ENCODE data around the gene VEPH1. TPM values are rescaled to one million over a fixed set of nuclear protein-coding genes. Genes with fewer than 3 reads are reported as not detected.

Gene VEPH1
- total RNA-seq (2014; rRNA removed) (11.5 and 27.3 TPM in 2 replicates), Bru-seq, nascent RNA (percentile 64 among the genes with signal in this experiment), BruChase-seq, experiment 1, labeled RNA remaining after a 6-hour chase (percentile 49 among the genes with signal in this experiment), BruChase-seq, experiment 2, labeled RNA remaining after a 2-hour chase (percentile 55 among the genes with signal in this experiment)
- long read RNA-seq, partial matches to known transcripts = 3 of 29 reads
- long read RNA-seq, other reads (novel, unspliced or antisense) = 20 of 29 reads

DNA sequence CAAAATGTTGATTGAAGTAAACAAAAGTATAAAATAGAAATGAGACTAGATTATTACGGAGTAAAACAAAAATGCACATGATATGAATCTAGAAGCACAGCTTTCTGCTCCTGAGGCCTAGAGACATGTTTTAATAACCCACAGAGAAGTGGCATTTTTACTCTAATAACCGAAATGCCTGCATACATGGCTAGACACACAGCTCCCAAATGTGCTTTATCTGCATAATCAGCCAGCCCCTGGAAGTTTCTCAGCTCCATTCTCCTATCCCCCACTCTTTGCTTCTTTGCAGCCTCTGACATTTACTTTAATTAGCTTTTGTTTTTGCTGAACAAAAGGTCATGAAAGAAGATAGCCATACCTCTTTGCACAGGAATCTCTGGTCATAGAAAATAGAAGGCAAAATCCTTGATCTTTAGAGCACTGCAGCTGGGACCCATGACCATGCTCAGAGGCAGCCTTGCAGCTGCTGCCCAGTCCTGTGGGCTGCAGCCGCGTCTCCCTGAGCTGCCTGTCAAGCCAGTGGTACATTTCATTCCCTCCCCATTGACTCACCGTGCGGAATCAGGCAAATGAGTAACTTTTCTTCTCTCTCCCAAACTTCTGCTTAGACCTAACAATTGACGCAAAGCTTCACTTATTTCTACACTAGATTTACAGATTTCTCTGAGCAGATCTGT is at the start of gene VEPH1:
TSS of gene VEPH1 (minus strand) at position 501 of the 680 bp plus-strand sequence. CDS start 8,067 bp downstream, outside the sequence.
- DNase-seq = no peak
- POLR2A ChIA-PET (ENCODE audit: unreplicated experiment) = no interaction called here
- no peaks in the 10 kb centered on the region for H3K27me3 ChIP-seq (ENCODE audit: low read length)

DNA sequence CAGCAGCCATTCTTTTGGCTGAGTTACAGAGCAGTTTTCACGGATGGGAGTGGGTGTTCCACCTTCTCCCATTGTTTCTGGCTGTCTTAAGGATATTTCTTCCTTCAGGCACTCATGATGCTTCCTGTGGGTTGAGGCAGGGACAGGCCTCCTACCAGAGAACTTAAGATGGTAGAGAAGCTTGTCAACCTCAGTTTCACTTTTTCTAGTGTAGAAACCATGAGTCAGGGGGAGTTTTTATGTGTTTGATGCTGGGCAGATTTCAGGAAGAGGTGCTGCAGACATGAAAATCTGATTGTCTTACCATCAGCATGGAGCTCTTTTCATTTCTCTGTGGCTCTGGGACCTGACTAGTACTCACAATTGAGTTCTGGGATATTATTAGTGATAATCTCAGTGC is 48.7 kb upstream of the VEPH1 start:
- intact Hi-C loops (cut with micrococcal nuclease) = no loop called here
- Histone ChIP-seq H3K4me2 (ENCODE audit: low read length) (no peak overlapping the region), H4K20me1 (ENCODE audit: low read length) (no peaks in the 10 kb centered on the region), H3F3A (ENCODE audit: low read length, unreplicated experiment) (no peaks in the 10 kb centered on the region), H3K27me3 (ENCODE audit: low read length) (no peaks in the 10 kb centered on the region), H3K9ac (ENCODE audit: low read length) (no peak overlapping the region), H3K79me2 (ENCODE audit: low read length) (no peaks in the 10 kb centered on the region), H3K27ac (ENCODE audit: low read length) (no peak overlapping the region), H3K36me3 (ENCODE audit: low read depth, low read length) (no peaks in the 10 kb centered on the region), H3K9me2 (replicated peaks; ENCODE audit: low read length) (no peaks in the 10 kb centered on the region), H3K4me1 (ENCODE audit: insufficient read depth, low read length) (no peaks in the 10 kb centered on the region), H2AFZ (ENCODE audit: low read length) (no peak overlapping the region), H3K4me3 (ENCODE audit: low read length) (no peak overlapping the region), H3K9me3 (ENCODE audit: low read length) (no peaks in the 10 kb centered on the region)
- ChIA-PET CTCF (no interaction called here), POLR2A (ENCODE audit: unreplicated experiment) (no interaction called here)
- no TSS peak for BruUV-seq (replicated peaks)
- TF ChIP-seq EZH2phosphoT487 (IDR thresholded peaks at IDR 0.05; ENCODE audit: borderline replicate concordance, low read length) = no peak
- TF ChIP-seq EZH2 (IDR thresholded peaks at IDR 0.05; ENCODE audit: low read length, unreplicated experiment) = no peak
- TF ChIP-seq, protein P1, sequence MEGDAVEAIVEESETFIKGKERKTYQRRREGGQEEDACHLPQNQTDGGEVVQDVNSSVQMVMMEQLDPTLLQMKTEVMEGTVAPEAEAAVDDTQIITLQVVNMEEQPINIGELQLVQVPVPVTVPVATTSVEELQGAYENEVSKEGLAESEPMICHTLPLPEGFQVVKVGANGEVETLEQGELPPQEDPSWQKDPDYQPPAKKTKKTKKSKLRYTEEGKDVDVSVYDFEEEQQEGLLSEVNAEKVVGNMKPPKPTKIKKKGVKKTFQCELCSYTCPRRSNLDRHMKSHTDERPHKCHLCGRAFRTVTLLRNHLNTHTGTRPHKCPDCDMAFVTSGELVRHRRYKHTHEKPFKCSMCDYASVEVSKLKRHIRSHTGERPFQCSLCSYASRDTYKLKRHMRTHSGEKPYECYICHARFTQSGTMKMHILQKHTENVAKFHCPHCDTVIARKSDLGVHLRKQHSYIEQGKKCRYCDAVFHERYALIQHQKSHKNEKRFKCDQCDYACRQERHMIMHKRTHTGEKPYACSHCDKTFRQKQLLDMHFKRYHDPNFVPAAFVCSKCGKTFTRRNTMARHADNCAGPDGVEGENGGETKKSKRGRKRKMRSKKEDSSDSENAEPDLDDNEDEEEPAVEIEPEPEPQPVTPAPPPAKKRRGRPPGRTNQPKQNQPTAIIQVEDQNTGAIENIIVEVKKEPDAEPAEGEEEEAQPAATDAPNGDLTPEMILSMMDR (conservative IDR thresholded peaks at IDR 0.05; ENCODE audit: low read depth, low read length) = no peak
- no peak for DNase-seq
- no peak for ATAC-seq

More for the DNA sequence above, at the start of gene VEPH1:
- intact Hi-C loops (cut with micrococcal nuclease) = no loop called here
- H3K9me2 ChIP-seq (replicated peaks; ENCODE audit: low read length) = 0 out of 2 replicates have a peak, but pooled peaks cover 3% of the 10 kb centered on the region
- no TSS peak for BruUV-seq (replicated peaks)
- H2AFZ ChIP-seq (ENCODE audit: low read length) = no peak within 1 kb of the TSS
- peaks cover 35% of the 10 kb centered on the region for H3K4me1 ChIP-seq (ENCODE audit: insufficient read depth, low read length)
- CTCF ChIA-PET = no interaction called here
- H3K9ac ChIP-seq (ENCODE audit: low read length) = no peak within 1 kb of the TSS
- no peak within 1 kb of the TSS for H3K4me2 ChIP-seq (ENCODE audit: low read length)
- no peak within 1 kb of the TSS for H3K27ac ChIP-seq (ENCODE audit: low read length)
- no peaks in the 10 kb centered on the region for H4K20me1 ChIP-seq (ENCODE audit: low read length)
- H3K9me3 ChIP-seq (ENCODE audit: low read length) = no peaks in the 10 kb centered on the region
- TF ChIP-seq, protein P1 (conservative IDR thresholded peaks at IDR 0.05; ENCODE audit: low read depth, low read length) = no peak
- TF ChIP-seq EZH2phosphoT487 (IDR thresholded peaks at IDR 0.05; ENCODE audit: borderline replicate concordance, low read length) (no peak), EZH2 (IDR thresholded peaks at IDR 0.05; ENCODE audit: low read length, unreplicated experiment) (no peak)
- H3K36me3 ChIP-seq (ENCODE audit: low read depth, low read length) = no peaks in the 10 kb centered on the region
- no peaks in the 10 kb centered on the region for H3K79me2 ChIP-seq (ENCODE audit: low read length)
- H3F3A ChIP-seq (ENCODE audit: low read length, unreplicated experiment) = no peaks in the 10 kb centered on the region
- no peak for ATAC-seq
- H3K4me3 ChIP-seq (ENCODE audit: low read length) = no peak within 1 kb of the TSS

DNA sequence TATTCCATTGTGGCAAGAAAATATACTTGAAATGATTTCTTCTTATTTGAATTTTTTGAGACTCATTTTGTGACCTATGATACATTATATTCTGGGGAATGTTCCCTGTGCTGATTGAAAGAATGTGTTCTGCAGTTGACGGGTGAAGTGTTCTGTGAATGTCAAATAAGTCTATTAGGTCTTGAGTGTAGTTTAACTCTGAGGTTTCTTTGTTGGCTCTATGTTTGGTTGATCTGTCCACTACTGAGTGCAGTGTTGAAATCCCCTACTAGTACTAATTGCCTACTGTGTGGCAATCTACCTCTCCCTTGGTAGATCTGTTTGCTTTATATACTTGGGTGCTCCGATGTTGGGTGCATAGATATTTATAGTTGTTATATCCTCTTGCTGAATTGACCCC is 46.3 kb upstream of the VEPH1 start:
- Histone ChIP-seq H3K36me3 (ENCODE audit: low read depth, low read length) (no peaks in the 10 kb centered on the region), H4K20me1 (ENCODE audit: low read length) (no peaks in the 10 kb centered on the region), H3K9ac (ENCODE audit: low read length) (no peak overlapping the region), H3F3A (ENCODE audit: low read length, unreplicated experiment) (no peaks in the 10 kb centered on the region), H2AFZ (ENCODE audit: low read length) (no peak overlapping the region), H3K9me2 (replicated peaks; ENCODE audit: low read length) (no peaks in the 10 kb centered on the region), H3K4me3 (ENCODE audit: low read length) (no peak overlapping the region), H3K27me3 (ENCODE audit: low read length) (no peaks in the 10 kb centered on the region), H3K27ac (ENCODE audit: low read length) (no peak overlapping the region), H3K79me2 (ENCODE audit: low read length) (no peaks in the 10 kb centered on the region), H3K9me3 (ENCODE audit: low read length) (no peaks in the 10 kb centered on the region), H3K4me1 (ENCODE audit: insufficient read depth, low read length) (no peaks in the 10 kb centered on the region), H3K4me2 (ENCODE audit: low read length) (no peak overlapping the region)
- intact Hi-C loops (cut with micrococcal nuclease) = no loop called here
- ChIA-PET POLR2A (ENCODE audit: unreplicated experiment) (no interaction called here), CTCF (no interaction called here)
- ATAC-seq = no peak
- no TSS peak for BruUV-seq (replicated peaks)
- no peak for DNase-seq
- TF ChIP-seq EZH2phosphoT487 (IDR thresholded peaks at IDR 0.05; ENCODE audit: borderline replicate concordance, low read length) = no peak
- TF ChIP-seq, protein P1 (conservative IDR thresholded peaks at IDR 0.05; ENCODE audit: low read depth, low read length) = no peak
- TF ChIP-seq EZH2 (IDR thresholded peaks at IDR 0.05; ENCODE audit: low read length, unreplicated experiment) = no peak

Data from PC-3 (cell line).